HG02588 (cell line): Measurements from ENCODE around the gene APBB2.

Experiments
- ATAC-seq: cut with Tn5 transposase; IDR thresholded peaks from one replicate; pipeline ENCODE4 v1.9.1; 2021; ENCODE audit warnings: mild to moderate bottlenecking, moderate library complexity; ENCODE audit not compliant: unreplicated experiment

Gene APBB2

GRCh38 chr4:40991908-40992307, 222.4 kb downstream of the APBB2 start:
- ATAC-seq, result peak; percentile 44

- ATAC-seq, result no peak
Measured at GRCh38 chr4:40990899-40991265, 223.5 kb downstream of the APBB2 start.

GRCh38 chr4:40990236-40990898, 224.0 kb downstream of the APBB2 start:
- no peak for ATAC-seq

- no peak for ATAC-seq
Measured at GRCh38 chr4:40987151-40987550, 227.2 kb downstream of the APBB2 start.

- ATAC-seq, result no peak
Measured at GRCh38 chr4:40986375-40986774, 228.0 kb downstream of the APBB2 start.

GRCh38 chr4:40984051-40984450, 230.3 kb downstream of the APBB2 start:
- no peak for ATAC-seq

- ATAC-seq, result peak; percentile 61
Measured at GRCh38 chr4:40980318-40980883, 233.9 kb downstream of the APBB2 start.

GRCh38 chr4:40978548-40978947, 235.8 kb downstream of the APBB2 start:
- no peak for ATAC-seq

- no peak for ATAC-seq
Measured at GRCh38 chr4:40976343-40976742, 238.0 kb downstream of the APBB2 start.

- no peak for ATAC-seq
Measured at GRCh38 chr4:40972722-40973121, 241.6 kb downstream of the APBB2 start.

- ATAC-seq, result no peak
Measured at GRCh38 chr4:40971338-40971737, 243.0 kb downstream of the APBB2 start.

GRCh38 chr4:40969501-40969900, 244.8 kb downstream of the APBB2 start:
- ATAC-seq, result no peak

- ATAC-seq, result no peak
Measured at GRCh38 chr4:40967550-40967949, 246.8 kb downstream of the APBB2 start.

GRCh38 chr4:40966091-40966490, 248.3 kb downstream of the APBB2 start:
- no peak for ATAC-seq

- no peak for ATAC-seq
Measured at GRCh38 chr4:40963897-40964478, 250.4 kb downstream of the APBB2 start.

- ATAC-seq, result no peak
Measured at GRCh38 chr4:40962551-40963180, 251.7 kb downstream of the APBB2 start.

- ATAC-seq, result no peak
Measured at GRCh38 chr4:40960941-40961340, 253.4 kb downstream of the APBB2 start.

GRCh38 chr4:40957281-40957680, 257.1 kb downstream of the APBB2 start:
- ATAC-seq, result no peak

- no peak for ATAC-seq
Measured at GRCh38 chr4:40956721-40957255, 257.6 kb downstream of the APBB2 start.

GRCh38 chr4:40954088-40954668, 260.2 kb downstream of the APBB2 start:
- ATAC-seq, result no peak

- no peak for ATAC-seq
Measured at GRCh38 chr4:40953283-40954087, 260.9 kb downstream of the APBB2 start.
